OCI-LY1 (cell line): ENCODE results near the gene SIK3.

Experiments
- H2AFZ ChIP-seq: fragments of 200-600 bp; sonication (generic), shearing (Covaris generic); 2 replicates; pipeline ENCODE4 v1.6.0; 2014; ENCODE audit warnings: antibody characterized with exemption, mild to moderate bottlenecking, low read length
- H3F3A ChIP-seq: fragments of 200-600 bp; sonication (generic), shearing (Covaris generic); 2 replicates; pipeline ENCODE4 v1.6.0; 2014; ENCODE audit warnings: mild to moderate bottlenecking, antibody characterized with exemption, low read length, moderate library complexity; ENCODE audit not compliant: insufficient read depth
- H3K27ac ChIP-seq: fragments of 200-600 bp; sonication (generic); 2 replicates; pipeline ENCODE4 v1.5.1; 2014; ENCODE audit warnings: low read length, mixed run types, mild to moderate bottlenecking, low read depth; ENCODE audit not compliant: poor library complexity, severe bottlenecking
- H3K27me3 ChIP-seq: fragments of 200-600 bp; sonication (generic); 2 replicates; pipeline ENCODE4 v1.6.0; 2014; ENCODE audit warnings: antibody characterized with exemption, mild to moderate bottlenecking, low read length, moderate library complexity; ENCODE audit not compliant: insufficient read depth
- H3K36me3 ChIP-seq: fragments of 200-600 bp; sonication (generic); 2 replicates; pipeline ENCODE4 v1.6.1; 2014; ENCODE audit warnings: mild to moderate bottlenecking, antibody characterized with exemption, low read length, moderate library complexity, mixed read lengths; ENCODE audit not compliant: insufficient read depth
- H3K4me1 ChIP-seq: fragments of 200-600 bp; sonication (generic); 2 replicates; pipeline ENCODE4 v1.5.1; 2014; ENCODE audit warnings: mild to moderate bottlenecking, low read length, moderate library complexity; ENCODE audit not compliant: insufficient read depth, severe bottlenecking
- H3K4me2 ChIP-seq: fragments of 200-600 bp; sonication (generic), shearing (Covaris generic); 2 replicates; pipeline ENCODE4 v1.6.1; 2014; ENCODE audit warnings: low read length
- H3K4me3 ChIP-seq: fragments of 200-600 bp; sonication (generic); 2 replicates; pipeline ENCODE4 v1.5.1; 2014; ENCODE audit warnings: low read length, low read depth, mild to moderate bottlenecking, mixed read lengths; ENCODE audit not compliant: poor library complexity, severe bottlenecking
- H3K79me2 ChIP-seq: fragments of 200-600 bp; shearing (Covaris generic); 2 replicates; pipeline ENCODE4 v1.6.1; 2016; ENCODE audit warnings: mixed run types, low read length, mixed read lengths; ENCODE audit not compliant: insufficient read depth
- H3K9ac ChIP-seq: fragments of 200-600 bp; sonication (generic), shearing (Covaris generic); 2 replicates; pipeline ENCODE4 v1.6.1; 2014; ENCODE audit warnings: mild to moderate bottlenecking, low read length, mixed read lengths
- H3K9me2 ChIP-seq: fragments of 200-600 bp; sonication (generic), shearing (Covaris generic); 2 replicates; pipeline ENCODE4 v1.6.1; 2014; ENCODE audit warnings: low read depth, mild to moderate bottlenecking, low read length, mixed read lengths
- H3K9me3 ChIP-seq: fragments of 200-600 bp; shearing (Covaris generic); 2 replicates; pipeline ENCODE4 v1.6.1; 2014; ENCODE audit warnings: low read length, mixed read lengths
- H4K20me1 ChIP-seq: fragments of 200-600 bp; sonication (generic), shearing (Covaris generic); 2 replicates; pipeline ENCODE4 v1.6.0; 2016; ENCODE audit warnings: mild to moderate bottlenecking, low read length; ENCODE audit not compliant: insufficient read depth
- EZH2 ChIP-seq: fragments of 200-600 bp; sonication (generic), shearing (Covaris generic); IDR thresholded peaks from 2 replicates; pipeline ENCODE4 v1.8.0; 2017; ENCODE audit warnings: borderline replicate concordance, mixed run types, mild to moderate bottlenecking, antibody characterized with exemption, low read length, moderate library complexity, mixed read lengths
- TF ChIP-seq, protein P1 (sequence below): fragments of 200-600 bp; sonication (generic), shearing (Covaris generic); IDR thresholded peaks from 2 replicates; pipeline ENCODE4 v1.5.1; 2017; ENCODE audit warnings: mild to moderate bottlenecking, antibody characterized with exemption, low read length, moderate library complexity, mixed read lengths

The SIK3 gene

DNA sequence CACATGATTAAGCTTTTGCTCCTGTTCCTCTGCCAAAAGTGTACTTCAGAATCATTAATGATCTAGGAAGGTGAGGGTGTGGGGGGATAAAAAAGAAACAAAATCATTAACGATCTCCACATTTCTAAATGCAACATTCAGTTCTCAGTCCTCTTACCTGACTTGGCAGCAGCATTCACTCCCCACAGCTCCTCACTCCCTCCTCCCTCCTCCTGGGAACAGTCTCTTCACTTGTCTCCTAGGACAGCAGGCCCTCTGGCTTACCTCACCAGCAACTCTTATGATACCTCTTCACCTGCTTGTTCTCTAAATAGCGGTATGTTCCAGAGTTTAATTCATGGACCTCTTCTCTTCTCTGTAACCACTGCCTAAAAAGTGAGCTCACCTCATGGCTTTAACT lies 204.3 kb downstream of the SIK3 start:
- Histone ChIP-seq H3K27me3 (no peaks in the 10 kb centered on the region), H3K4me2 (no peak overlapping the region), H3K36me3 (peaks cover 61% of the 10 kb centered on the region), H3F3A (no peaks in the 10 kb centered on the region), H3K4me3 (no peak overlapping the region), H4K20me1 (no peaks in the 10 kb centered on the region), H3K9me2 (no peaks in the 10 kb centered on the region), H3K27ac (no peak overlapping the region), H3K9me3 (no peaks in the 10 kb centered on the region), H3K79me2 (no peaks in the 10 kb centered on the region), H3K9ac (no peak overlapping the region), H2AFZ (no peak overlapping the region), H3K4me1 (peaks cover 6% of the 10 kb centered on the region)
- TF ChIP-seq, protein P1, sequence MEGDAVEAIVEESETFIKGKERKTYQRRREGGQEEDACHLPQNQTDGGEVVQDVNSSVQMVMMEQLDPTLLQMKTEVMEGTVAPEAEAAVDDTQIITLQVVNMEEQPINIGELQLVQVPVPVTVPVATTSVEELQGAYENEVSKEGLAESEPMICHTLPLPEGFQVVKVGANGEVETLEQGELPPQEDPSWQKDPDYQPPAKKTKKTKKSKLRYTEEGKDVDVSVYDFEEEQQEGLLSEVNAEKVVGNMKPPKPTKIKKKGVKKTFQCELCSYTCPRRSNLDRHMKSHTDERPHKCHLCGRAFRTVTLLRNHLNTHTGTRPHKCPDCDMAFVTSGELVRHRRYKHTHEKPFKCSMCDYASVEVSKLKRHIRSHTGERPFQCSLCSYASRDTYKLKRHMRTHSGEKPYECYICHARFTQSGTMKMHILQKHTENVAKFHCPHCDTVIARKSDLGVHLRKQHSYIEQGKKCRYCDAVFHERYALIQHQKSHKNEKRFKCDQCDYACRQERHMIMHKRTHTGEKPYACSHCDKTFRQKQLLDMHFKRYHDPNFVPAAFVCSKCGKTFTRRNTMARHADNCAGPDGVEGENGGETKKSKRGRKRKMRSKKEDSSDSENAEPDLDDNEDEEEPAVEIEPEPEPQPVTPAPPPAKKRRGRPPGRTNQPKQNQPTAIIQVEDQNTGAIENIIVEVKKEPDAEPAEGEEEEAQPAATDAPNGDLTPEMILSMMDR = no peak
- no peak for TF ChIP-seq EZH2

DNA sequence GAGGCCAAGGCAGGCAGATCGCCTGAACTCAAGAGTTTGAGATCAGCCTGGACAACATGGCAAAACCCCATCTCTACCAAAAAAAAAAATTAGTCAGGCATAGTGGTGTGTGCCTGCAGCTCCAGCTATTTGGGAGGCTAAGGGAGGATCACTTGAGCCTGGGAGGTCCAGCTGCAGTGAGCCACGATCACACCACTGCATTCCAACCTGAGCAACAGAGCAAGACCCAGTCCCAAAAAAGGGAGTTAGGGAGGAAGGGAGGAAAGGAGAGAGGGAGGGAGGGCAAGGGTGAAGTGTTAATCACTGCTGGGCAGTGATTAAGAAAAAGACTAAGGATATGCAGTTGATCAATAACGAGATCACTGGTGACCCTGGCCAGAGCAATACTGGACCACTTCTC lies 204.8 kb downstream of the SIK3 start:
- Histone ChIP-seq H3K9ac (no peak overlapping the region), H3K9me3 (no peaks in the 10 kb centered on the region), H3K4me3 (no peak overlapping the region), H4K20me1 (no peaks in the 10 kb centered on the region), H2AFZ (no peak overlapping the region), H3K79me2 (no peaks in the 10 kb centered on the region), H3K4me2 (no peak overlapping the region), H3K27ac (no peak overlapping the region), H3K9me2 (no peaks in the 10 kb centered on the region), H3F3A (no peaks in the 10 kb centered on the region), H3K36me3 (peaks cover 61% of the 10 kb centered on the region), H3K27me3 (no peaks in the 10 kb centered on the region), H3K4me1 (peaks cover 6% of the 10 kb centered on the region)
- no peak for TF ChIP-seq EZH2
- TF ChIP-seq, protein P1 = no peak

DNA sequence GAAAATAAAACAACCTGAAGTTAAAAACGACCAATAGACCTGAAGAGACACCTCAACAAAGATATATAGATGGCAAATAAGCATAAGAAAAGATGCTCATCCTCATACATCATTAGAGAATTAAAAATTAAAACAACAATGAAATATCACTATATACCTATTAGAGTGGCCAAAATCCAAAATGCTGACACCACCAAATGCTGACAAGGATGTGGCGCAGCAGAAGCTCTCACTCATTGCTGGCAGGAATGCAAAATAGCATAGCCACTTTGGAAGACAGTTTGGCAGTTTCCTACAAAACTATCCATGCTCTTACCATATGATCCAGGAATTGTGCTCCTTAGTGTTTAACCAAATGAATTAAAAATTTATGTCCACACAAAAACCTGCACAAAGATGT lies 205.9 kb downstream of the SIK3 start:
- no peak overlapping the region for H3K4me2 ChIP-seq
- peaks cover 6% of the 10 kb centered on the region for H3K4me1 ChIP-seq
- H3K9me3 ChIP-seq = no peaks in the 10 kb centered on the region
- H3K9me2 ChIP-seq = no peaks in the 10 kb centered on the region
- H2AFZ ChIP-seq = no peak overlapping the region
- no peak overlapping the region for H3K4me3 ChIP-seq
- TF ChIP-seq, protein P1 = no peak
- TF ChIP-seq EZH2 = no peak
- no peaks in the 10 kb centered on the region for H3K79me2 ChIP-seq
- H3K36me3 ChIP-seq = peaks cover 61% of the 10 kb centered on the region
- no peaks in the 10 kb centered on the region for H3K27me3 ChIP-seq
- H4K20me1 ChIP-seq = no peaks in the 10 kb centered on the region
- no peaks in the 10 kb centered on the region for H3F3A ChIP-seq
- no peak overlapping the region for H3K27ac ChIP-seq
- H3K9ac ChIP-seq = no peak overlapping the region
